HG02973 (cell line): Measurements from ENCODE around the gene GPT2.

Experiments
- ATAC-seq: cut with Tn5 transposase; IDR thresholded peaks from one replicate; pipeline ENCODE4 v1.9.1; 2021; ENCODE audit warnings: moderate library complexity; ENCODE audit not compliant: unreplicated experiment

Gene GPT2

GRCh38 chr16:46961373-46962353, 77.5 kb downstream of the GPT2 start:
- ATAC-seq = no peak

- ATAC-seq = no peak
These were observed 78.5 kb downstream of the GPT2 start for GRCh38 chr16:46962629-46963028.

GRCh38 chr16:46968063-46968435, 83.9 kb downstream of the GPT2 start:
- ATAC-seq = no peak

- no peak for ATAC-seq
These were observed 85.9 kb downstream of the GPT2 start for GRCh38 chr16:46970089-46970488.

- ATAC-seq = no peak
These were observed 87.1 kb downstream of the GPT2 start for GRCh38 chr16:46971271-46971670.

- peak; percentile 27 for ATAC-seq
These were observed 88.5 kb downstream of the GPT2 start for GRCh38 chr16:46972429-46973206.

GRCh38 chr16:46973207-46973995, 89.2 kb downstream of the GPT2 start, which contains the start of gene DNAJA2:
Gene DNAJA2, minus strand, starts transcription at chr16:46973674. Its CDS starts 102 bp downstream, at chr16:46973572.
- ATAC-seq = peak; percentile 78

GRCh38 chr16:46973996-46974324, 89.8 kb downstream of the GPT2 start:
- ATAC-seq = no peak

GRCh38 chr16:46974352-46974751, 90.2 kb downstream of the GPT2 start:
- ATAC-seq = peak; percentile 42

- no peak for ATAC-seq
These were observed 91.0 kb downstream of the GPT2 start for GRCh38 chr16:46975165-46975564.

GRCh38 chr16:46975908-46976470, 91.8 kb downstream of the GPT2 start:
- no peak for ATAC-seq

GRCh38 chr16:46976550-46976949, 92.4 kb downstream of the GPT2 start:
- no peak for ATAC-seq
